ENCODE data around the gene MAN1A2.
"Not testable (repeated sequence)": the region's sequence is repeated elsewhere in the genome, so short reads cannot be mapped to it uniquely, and the experiment has no call there.

The MAN1A2 gene

DNA sequence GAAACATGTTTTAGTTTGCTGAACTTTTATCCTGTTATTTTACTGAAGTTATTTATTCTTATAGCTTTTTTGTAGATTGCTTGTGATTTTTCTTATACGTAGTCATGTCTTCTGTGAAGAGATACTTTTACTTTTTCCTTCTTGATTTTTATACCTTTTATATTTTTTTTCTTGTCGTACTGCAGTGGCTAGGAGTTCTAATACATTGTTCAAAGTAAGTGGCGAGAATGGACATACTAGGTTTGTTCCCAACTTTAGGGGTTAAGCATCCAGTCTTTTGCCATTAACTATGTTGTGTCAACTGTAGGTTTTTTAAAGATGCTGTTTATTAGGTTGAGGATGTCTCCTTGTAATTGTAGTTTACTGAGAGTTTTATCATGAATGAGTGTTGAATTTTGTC lies 36.3 kb downstream of the MAN1A2 start:
- no peak for DNase-seq

DNA sequence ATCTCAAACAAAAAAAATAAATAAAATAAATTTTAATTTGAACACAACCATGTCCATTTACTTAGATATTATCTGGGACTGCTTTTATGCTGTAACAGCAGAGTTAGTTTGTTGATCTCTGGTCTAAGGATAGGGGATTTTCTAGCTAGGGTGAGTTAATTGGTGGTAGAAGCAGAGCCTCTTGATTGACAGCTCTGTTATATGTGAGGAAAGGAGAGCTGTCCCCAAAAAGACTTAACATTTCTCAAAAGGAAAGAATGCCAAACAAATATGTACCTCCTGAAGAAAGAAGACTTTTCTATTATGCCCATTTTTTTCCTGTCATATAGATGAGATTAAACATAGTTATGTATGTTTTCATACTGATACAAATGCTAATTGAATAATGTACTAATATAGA lies 37.8 kb downstream of the MAN1A2 start:
- DNase-seq: no peak

DNA sequence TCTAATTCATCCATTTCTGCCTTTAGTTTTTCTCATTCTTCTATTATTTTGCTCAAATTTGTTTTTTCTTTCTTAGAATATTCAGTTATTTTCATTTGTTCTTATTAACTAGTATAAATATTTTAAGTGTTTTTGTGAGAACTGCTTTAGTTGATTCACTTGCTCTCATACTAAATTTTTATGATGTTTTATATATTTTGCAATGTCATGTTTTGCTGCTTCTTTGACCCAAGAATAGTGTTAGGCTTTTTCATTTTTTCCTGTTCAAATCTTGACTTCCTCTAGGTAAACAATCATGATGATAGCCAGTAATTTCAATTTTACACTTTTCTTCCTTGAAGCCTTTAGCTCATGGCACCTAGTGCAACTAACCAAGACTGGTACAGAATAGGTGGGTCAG lies 45.2 kb downstream of the MAN1A2 start:
- DNase-seq: no peak

DNA sequence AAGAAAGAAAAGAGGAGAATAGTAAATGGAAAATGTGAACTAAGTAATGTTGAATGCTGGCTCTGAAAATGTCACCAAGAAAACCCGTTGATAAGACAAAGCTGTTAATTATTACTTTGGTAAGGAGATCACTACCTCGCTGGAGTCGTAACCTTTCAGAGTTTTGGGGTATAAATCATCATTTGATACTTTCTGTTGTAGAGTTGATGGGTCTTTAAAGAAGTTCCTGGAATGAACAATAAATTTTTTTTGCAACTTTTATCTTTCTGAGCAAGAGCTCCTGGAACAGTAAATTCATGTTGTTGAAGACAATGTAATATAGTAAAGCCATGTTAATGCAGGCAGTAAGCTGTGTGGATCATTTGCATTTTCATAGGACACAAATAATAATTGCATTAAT lies 46.2 kb downstream of the MAN1A2 start:
- DNase-seq: no peak

DNA sequence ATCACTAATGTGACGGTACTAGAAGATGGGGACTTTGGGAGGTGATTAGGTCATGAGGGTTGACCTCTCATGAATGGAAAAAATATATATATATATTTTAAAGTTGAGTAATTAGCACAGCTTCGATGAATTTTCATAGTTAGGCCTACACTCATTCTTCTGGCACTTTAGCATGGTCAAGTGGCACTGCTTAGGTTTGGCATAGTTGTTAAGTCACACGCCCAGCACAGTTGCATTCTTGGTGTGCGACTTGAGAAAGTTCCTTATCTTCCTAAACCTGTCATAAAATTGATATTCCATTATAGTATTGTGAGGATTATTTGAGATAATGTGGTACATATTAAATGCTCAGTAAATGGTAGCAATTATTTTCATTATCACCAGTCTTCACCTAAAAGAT lies 47.7 kb downstream of the MAN1A2 start:
- no peak for DNase-seq

DNA sequence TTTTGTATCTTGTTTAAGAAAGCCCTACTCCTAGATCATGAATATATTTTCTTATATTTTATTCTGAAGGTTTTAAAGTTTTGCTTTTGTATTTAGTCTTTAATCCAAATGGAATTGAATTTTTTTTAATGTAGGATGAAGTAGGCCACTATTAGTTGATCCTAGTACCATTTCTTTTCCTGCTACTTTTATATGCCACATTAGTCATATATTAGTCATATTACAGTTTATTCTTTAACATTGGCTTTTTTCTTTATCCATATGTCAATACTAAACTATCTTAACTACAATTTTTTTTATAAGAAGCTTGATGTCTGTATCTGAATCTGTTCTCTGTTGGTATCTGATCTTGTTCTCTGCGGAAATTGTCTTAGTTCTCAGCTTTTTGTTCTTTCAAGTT lies 48.8 kb downstream of the MAN1A2 start:
- DNase-seq: no peak

DNA sequence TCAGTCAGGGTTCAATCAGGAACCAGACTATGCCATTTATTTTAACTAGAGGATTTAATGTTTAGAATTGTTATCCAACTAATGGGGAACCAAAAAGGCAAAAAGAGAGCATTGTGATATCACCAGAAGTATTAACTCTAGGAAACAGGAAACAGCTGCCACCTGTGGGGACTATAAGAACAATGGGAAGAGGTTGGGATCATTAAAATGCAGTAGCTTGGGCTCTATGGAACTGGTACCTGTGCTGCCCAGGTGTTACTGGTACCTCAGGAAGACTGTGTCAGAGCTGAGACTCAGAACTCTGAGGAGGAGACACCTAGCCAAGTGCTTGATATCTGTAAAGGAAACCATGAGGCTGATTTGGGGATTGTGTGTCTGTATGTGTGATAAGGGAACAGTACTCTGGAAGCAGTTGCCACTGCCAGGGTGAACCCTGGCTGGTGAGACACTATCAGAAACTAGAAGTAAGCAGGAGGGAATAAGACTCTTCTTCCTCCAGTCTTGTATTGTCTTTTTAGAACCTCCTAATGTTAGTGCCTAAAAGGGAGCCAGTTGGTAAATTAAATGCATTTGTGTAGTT lies 49.4 kb downstream of the MAN1A2 start:
- DNase-seq: no peak

DNA sequence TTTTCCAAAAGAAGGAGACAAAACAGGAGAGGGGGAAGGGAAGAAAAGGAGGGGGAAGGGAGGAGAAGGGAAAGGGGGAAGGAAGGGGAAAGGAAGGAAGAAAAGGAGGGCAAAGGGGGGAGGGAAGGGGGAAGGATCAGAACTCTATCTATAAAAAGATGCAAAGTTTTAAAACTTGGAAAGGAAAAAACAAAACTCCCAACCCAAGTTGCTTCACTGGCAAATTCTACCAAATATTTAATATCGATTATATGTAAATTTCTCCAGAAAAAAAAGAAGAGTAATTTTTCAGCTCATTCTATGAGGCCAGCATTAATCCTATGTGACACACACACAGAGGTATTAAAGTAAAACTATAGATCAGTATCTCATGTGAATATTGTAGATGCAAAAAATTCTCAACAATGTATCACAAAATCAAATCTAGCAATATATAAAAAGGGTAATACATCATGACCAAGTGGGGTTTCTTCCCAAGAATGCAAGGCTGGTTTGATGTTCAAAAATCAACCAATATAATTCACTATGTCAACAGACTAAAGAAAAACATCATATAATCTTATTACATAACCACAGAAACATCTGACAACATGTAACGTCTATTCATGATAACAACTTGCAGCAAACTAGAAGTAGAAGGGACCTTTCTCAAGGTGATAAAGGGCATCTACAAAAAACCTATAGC lies 57.9 kb downstream of the MAN1A2 start:
- DNase-seq: no peak

DNA sequence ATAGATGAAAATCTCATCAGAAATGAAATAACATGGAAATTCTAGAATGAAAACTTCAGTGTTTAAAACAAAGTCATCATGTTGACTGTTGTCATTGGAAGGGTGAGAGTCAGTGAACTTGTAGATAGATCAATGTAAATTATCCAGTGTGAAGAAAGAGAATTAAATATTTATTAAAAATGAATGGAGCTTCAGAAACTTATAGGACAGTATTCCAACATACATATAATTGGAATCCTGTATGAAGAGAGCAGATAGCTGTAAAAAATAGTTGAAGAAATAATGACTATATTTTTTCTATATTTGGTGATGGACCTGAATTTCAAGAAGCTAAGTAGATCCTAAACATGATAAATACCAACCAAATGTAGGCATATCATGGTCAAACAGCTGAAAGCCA lies 60.0 kb downstream of the MAN1A2 start:
- DNase-seq: no peak

DNA sequence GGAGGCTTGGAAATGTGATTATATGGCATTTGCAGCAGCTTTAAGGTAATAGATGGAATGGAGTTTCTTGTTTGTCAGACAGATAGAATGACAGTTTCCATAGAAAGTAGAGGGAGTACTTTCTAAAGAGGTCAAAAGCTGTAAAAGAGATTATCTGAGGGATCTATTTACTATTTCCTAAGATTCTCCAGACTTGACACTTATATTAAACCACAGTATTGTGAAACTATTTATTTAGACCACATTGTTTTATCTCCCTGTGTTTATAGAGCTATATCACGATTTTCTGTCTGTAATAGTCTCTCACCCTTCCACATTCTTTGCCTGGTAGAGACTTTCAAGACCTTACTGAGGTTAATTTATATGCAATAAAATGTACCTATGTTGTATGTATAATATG lies 66.7 kb downstream of the MAN1A2 start:
- DNase-seq: no peak

DNA sequence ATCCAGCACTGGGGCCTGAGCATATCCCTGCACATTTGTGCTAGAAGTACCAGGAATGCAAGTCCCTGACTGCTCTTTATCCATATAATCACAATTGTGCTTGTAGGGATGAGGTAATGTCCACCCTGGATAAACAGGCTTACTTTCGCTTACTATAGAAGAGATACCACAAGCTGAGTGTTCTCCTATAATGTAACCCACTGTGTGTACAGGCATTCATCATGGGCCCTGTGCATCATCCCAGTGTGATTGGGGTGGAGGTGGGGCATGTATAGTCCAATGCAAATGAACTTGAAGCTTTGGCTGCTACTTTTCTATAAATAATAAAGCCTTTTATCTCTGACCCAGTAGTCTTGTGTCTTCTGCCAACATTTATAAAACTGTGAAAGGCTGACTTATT lies 69.3 kb downstream of the MAN1A2 start:
- DNase-seq: no peak

DNA sequence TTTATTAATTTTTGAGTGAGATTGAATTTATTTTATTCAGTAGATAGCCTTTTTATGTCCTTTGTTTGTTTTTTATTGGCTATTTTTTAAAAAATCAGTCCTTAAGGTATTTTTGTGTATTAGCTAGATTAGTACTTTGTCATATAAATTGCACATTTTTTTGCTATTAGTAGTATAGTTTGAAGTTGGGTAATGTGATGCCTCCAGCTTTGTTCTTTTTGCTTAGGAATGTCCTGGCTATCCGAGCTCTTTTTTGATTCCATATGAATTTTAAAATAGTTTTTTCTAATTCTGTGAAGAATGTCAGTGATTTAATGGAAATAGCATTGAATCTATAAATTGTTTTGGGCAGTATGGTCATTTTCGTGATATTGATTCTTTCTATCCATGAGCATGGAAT lies 80.4 kb downstream of the MAN1A2 start:
- DNase-seq: no peak

DNA sequence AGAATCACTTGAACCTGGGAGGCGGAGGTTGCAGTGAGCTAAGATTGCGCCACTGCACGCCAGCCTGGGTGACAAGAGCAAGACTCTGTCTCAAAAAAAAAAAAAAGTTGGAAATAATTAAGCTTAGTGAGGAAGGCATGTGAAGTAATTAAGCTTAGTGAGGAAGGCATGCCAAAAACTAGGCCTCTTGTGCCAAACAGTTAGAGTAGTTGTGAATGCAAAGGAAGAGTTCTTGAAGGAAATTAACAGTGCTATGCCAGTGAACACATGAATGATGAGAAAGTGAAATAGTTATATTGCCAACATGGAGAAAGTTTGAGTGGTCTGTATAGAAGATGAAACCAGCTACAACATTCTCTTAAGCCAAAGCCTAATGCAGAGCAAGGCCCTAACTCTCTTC lies 85.0 kb downstream of the MAN1A2 start:
- no peak for DNase-seq

DNA sequence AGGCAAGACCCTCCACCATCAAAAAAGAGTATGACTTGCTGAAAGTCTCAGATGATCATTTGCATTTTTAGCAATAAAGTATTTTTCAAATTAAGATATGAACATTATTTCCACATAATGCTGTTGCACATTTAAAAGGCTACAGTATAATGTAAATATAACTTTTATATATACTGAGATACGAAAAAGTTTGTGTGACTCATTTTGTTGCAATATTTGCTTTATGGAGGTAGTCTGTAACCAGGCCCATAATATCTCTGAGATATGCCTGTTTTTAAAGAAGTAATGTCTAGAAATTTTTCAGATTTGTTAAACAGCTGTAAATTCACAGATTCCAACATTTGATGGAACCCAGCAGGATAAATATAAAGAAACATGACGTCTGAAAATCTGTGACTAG lies 86.7 kb downstream of the MAN1A2 start:
- DNase-seq: no peak

DNA sequence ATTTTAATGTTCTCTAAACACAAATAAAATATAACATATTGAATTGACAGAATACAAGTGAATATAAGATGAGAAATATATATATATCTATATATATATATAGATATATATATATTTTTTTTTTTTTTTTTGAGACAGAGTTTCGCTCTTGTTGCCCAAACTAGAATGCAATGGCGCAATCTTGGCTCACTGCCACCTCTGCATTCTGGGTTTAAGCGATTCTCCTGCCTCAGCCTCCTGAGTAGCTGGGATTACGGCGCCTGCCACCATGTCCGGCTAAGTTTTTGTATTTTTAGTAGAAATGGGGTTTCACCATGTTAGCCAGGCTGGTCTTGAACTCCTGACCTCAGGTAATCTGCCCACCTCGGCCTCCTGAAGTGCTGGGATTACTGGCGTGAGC lies 91.2 kb downstream of the MAN1A2 start:
- not testable (repeated sequence) for DNase-seq

DNA sequence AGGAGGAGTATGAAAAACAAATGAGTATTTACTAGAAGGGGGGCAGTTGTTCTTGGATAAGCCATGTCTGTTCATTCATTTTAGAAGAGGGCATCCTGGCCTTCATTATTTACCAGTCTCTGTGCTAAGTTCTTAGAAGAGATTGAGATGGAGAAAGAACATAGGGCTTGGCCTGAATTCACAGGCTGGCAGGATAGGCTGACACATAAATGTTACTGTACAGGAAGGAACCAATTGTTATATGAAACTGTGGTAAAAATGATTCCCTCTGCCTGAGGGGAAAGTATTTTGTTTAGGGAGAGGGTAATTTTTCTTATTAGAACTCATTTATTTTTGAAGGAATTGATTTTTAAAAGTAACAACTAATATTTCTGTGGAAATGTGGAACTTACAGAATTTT lies 99.5 kb downstream of the MAN1A2 start:
- DNase-seq: no peak

DNA sequence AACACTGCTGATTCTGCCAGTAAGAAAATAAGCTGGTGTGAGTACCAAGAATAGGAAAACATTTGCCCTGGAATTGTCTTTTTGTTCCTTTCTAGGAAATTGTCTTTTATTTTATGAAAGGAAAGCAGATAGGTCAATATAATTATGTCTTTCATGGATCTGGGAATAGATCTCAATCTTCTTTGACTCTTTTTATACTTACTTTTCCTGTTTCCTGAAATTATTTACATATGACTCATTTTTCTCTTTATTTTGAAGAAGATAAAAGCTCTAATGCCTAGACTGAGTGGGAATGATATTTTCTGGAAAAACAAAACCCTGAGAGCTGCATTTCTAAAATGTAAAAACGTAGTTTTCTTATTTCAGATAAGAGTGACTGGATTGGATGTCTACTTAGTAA lies 100.1 kb downstream of the MAN1A2 start:
- no peak for DNase-seq

DNA sequence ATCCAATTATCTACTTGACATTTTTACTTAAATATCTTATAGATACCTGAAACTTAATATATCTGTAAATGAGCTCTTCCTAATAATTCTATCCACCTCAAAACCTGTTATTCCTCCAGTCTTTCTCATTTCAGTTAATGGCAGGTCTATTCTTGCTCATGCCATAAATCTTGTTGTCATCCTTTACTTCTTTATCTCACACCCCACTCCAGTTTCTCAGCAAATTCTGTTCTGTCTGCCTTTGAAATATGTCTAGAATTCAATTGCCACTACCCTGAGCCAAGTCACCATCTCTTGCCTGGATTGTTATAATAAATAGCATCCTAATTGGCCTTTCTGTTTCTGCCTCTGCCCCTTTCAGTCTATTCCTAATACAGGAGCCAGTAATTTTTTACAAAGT lies 105.8 kb downstream of the MAN1A2 start:
- no peak for DNase-seq

DNA sequence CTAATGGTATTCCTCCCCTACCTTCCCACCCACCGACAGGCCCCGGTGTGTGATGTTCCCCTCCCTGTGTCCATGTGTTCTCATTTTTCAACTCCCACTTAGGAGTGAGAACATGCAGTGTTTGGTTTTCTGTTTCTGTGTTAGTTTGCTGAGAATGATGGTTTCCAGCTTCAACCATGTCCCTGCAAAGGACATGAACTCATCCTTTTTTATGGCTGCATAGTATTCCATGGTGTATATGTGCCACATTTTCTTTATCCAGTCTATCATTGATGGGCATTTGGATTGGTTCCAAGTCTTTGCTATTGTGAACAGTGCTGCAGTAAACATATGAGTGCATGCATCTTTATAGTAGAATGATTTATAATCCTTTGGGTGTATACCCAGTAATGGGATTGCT lies 108.2 kb downstream of the MAN1A2 start:
- not testable (repeated sequence) for DNase-seq

DNA sequence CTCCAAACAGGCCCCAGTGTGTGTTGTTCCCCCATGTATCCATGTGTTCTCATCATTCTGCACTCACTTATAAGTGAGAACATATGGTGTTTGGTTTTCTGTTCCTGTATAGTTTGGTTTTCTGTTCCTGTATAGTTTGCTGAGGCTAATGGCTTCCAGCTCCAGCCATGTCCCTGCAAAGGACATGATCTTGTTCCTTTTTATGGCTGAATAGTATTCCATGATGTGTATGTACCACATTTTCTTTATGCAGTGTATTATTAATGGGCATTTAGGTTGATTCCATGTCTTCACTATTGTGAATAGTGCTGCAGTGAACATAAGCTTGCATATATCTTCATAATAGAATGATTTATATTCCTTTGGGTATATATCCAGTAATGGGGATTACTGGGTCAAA lies 111.8 kb downstream of the MAN1A2 start:
- no peak for DNase-seq

DNA sequence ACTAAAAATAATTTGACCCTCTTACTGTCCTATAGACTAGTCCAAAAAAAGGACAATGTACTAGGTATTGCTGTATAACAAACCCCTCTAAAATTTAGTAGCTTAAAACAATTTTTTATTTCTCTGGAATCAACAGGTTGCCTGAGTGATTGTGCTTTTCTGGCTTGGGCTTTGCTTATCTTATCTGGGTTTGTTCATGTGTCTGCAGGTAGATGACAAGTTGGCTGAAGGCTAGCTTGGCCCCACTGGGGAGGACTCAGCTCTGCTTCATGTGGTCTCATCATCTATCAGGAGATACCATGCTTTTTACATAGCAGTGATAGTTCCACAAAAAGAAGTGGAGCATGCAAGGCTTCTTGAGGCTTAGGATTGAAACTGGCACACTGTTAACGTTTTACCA lies 114.2 kb downstream of the MAN1A2 start:
- no peak for DNase-seq

DNA sequence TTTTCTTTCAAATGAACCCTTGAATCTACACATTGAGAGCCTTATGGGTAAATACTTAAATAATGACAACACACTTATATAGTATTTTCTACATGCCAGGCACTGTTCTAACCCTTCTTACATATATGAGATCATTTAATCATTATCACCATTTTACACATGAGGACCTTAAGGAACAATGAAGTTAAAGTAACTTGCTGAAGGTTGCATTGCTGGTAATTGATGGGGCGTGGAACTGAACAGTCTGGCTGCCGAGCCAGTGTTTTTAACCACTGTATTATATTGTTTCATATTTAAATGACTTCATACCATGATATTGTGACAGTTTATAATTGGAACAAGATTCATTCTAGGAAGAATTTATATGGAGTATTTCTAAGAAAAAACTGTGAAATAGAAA lies 126.7 kb downstream of the MAN1A2 start:
- DNase-seq: no peak

DNA sequence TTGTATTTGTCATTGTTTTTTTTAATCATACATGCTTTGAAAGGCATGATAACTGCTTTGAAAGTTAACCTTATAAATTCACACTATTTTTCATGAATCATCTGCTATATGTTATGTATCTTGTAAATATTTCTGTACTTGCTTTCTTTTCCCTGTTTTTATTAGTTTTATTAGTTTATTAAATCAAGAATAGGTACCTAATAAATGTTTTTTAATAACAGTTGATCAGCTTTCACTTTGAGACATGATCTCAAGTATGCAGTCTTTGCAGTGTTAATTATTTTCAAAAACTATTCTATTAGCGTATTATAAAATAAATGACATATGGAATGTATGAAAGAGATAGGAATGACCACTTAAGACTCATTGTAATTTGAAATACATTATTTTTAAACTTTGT lies 127.8 kb downstream of the MAN1A2 start:
- DNase-seq: no peak

DNA sequence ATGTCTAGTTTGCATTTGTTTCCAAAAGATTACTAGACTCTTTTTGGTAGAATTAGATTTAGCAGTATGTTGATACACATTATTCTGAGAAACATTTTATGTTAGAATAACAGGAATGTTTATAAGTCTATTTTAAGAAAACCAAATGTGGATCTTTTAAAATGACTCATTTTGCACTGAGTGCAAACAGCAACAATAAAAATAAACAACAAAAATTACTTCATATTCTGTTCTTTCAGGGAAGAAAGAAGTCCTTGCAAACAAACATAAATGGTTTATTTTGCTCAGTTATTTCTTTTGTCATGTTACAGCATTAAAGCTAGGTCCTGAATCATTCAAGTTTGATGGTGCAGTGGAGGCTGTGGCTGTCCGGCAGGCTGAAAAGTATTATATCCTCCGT lies 131.8 kb downstream of the MAN1A2 start:
- DNase-seq: no peak

DNA sequence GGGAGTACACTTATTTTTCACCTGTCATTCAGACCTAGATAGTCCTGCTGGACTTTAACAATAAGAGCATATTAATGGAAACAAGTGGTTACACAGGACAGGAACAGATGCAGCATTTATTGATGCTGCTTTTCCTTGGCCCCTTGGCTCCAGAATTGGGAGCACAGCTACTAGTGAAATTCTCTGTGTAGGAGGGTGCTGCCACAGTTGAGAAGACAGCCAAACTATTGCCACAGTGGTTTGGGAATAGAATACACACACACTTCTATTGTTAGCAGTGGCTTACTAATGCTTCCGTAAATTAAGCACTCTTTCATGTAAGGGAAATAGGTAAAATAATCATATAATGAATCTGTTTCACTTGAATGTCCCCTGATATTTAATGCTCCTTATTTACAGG lies 133.3 kb downstream of the MAN1A2 start:
- no peak for DNase-seq

Measured in activated CD4-positive, alpha-beta T cell treated with anti-CD3 and anti-CD28 coated beads, Interleukin-2, amount 50 U/mL, for 16 hours (primary cell).